ENCODE measurements around the gene FUT6.
"Not testable (repeated sequence)": the region's sequence is repeated elsewhere in the genome, so short reads cannot be mapped to it uniquely, and the experiment has no call there.

The FUT6 gene

GRCh38 chr19:5857203-5858081 lies 17.9 kb upstream of the FUT6 start:
- no peak for DNase-seq

GRCh38 chr19:5855151-5855550 lies 15.6 kb upstream of the FUT6 start:
- DNase-seq, result not testable (repeated sequence)

GRCh38 chr19:5854121-5854520 lies 14.6 kb upstream of the FUT6 start:
- DNase-seq, result not testable (repeated sequence)

GRCh38 chr19:5851302-5851701 lies 11.8 kb upstream of the FUT6 start, which contains the start of gene FUT3:
Gene FUT3 (minus strand): TSS chr19:5851449.
- DNase-seq, result no peak

GRCh38 chr19:5850743-5851293 lies 11.3 kb upstream of the FUT6 start:
- DNase-seq, result no peak

GRCh38 chr19:5850189-5850588 lies 10.7 kb upstream of the FUT6 start:
- no peak for DNase-seq

- DNase-seq, result not testable (repeated sequence)
Observed at GRCh38 chr19:5848621-5849020, 9.1 kb upstream of the FUT6 start.

- DNase-seq, result not testable (repeated sequence)
Observed at GRCh38 chr19:5847846-5848245, 8.3 kb upstream of the FUT6 start.

GRCh38 chr19:5844456-5845433 lies 5.2 kb upstream of the FUT6 start:
- no peak for DNase-seq

- no peak for DNase-seq
Observed at GRCh38 chr19:5843295-5843927, 3.9 kb upstream of the FUT6 start.

GRCh38 chr19:5841735-5842111 lies 2.2 kb upstream of the FUT6 start:
- DNase-seq, result not testable (repeated sequence)

GRCh38 chr19:5838353-5839064 lies 993 bp downstream of the FUT6 start:
- no peak for DNase-seq

GRCh38 chr19:5837761-5838352 lies 1.6 kb downstream of the FUT6 start:
- DNase-seq, result no peak

- DNase-seq, result no peak
Observed at GRCh38 chr19:5832527-5833216, 6.8 kb downstream of the FUT6 start.

- no peak for DNase-seq
Observed at GRCh38 chr19:5832061-5832460, 7.4 kb downstream of the FUT6 start.

GRCh38 chr19:5831159-5831558 lies 8.3 kb downstream of the FUT6 start:
- DNase-seq, result no peak

GRCh38 chr19:5829567-5830310 lies 9.8 kb downstream of the FUT6 start:
- no peak for DNase-seq

GRCh38 chr19:5828661-5829566 lies 10.6 kb downstream of the FUT6 start:
- no peak for DNase-seq

Data from NCI-H748 treated with DMSO at 0.1 percent for 48 hours (cell line).